NCI-H345 treated with DMSO at 0.1 percent for 48 hours (cell line): Measurements from ENCODE around the gene ENGASE.
"Not testable (repeated sequence)": the region's sequence is repeated elsewhere in the genome, so short reads cannot be mapped to it uniquely, and the experiment has no call there.

Source experiments
- DNase-seq: peaks from one replicate; lab custom pipeline; 2025; ENCODE audit not compliant: unreplicated experiment; lab: John Stamatoyannopoulos, UW

Gene ENGASE, protein sequence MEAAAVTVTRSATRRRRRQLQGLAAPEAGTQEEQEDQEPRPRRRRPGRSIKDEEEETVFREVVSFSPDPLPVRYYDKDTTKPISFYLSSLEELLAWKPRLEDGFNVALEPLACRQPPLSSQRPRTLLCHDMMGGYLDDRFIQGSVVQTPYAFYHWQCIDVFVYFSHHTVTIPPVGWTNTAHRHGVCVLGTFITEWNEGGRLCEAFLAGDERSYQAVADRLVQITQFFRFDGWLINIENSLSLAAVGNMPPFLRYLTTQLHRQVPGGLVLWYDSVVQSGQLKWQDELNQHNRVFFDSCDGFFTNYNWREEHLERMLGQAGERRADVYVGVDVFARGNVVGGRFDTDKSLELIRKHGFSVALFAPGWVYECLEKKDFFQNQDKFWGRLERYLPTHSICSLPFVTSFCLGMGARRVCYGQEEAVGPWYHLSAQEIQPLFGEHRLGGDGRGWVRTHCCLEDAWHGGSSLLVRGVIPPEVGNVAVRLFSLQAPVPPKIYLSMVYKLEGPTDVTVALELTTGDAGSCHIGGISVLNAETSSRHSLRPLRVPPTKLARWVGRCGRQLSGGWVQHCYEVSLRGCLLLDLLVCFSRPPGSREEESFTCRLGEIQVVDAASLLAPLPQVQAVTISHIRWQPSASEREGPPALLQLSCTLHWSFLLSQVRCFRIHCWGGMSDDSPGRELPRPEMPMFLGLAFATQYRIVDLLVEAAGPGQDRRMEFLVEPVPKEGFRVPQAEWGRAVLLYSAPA

DNA sequence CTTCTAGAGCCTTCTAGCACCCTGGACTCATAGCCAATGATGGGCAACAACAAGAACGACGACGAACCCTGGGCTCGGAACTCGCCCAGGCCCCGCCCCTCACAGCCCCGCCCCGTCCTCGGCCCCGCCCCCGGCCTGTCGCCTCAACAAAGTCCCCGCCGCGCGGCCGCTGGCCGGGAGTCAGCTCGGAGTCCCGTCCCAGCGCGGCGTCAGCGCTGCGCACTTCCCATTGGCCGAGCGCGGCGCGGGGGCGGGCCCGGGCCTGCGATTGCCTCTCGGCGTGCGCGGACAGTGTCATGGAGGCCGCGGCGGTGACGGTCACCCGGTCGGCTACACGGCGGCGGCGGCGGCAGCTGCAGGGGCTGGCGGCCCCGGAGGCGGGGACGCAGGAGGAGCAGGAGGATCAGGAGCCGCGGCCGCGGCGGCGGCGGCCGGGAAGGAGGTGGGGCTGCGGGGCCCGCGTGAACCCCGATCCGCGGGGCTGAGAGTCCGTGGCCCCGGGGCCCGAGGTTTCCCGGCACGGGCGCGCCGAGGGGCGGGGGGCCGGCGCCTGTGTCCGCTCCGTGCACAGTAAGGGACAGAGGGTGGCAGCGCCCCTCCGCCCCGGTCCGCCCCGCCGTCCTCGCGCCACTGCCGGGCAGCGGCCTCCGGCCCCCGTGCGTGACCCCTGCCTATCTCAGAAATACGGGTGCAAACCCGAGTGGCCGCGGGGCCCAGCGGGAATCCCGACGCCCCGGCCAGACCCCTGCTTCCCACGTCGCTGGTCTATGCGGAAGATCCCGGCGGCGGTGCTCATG, at the start of gene ENGASE:
ENGASE (plus strand) TSS at position 176 of the 797 bp plus-strand sequence; CDS start at position 297, 121 bp downstream.
- DNase-seq, result peak; percentile 88

DNA sequence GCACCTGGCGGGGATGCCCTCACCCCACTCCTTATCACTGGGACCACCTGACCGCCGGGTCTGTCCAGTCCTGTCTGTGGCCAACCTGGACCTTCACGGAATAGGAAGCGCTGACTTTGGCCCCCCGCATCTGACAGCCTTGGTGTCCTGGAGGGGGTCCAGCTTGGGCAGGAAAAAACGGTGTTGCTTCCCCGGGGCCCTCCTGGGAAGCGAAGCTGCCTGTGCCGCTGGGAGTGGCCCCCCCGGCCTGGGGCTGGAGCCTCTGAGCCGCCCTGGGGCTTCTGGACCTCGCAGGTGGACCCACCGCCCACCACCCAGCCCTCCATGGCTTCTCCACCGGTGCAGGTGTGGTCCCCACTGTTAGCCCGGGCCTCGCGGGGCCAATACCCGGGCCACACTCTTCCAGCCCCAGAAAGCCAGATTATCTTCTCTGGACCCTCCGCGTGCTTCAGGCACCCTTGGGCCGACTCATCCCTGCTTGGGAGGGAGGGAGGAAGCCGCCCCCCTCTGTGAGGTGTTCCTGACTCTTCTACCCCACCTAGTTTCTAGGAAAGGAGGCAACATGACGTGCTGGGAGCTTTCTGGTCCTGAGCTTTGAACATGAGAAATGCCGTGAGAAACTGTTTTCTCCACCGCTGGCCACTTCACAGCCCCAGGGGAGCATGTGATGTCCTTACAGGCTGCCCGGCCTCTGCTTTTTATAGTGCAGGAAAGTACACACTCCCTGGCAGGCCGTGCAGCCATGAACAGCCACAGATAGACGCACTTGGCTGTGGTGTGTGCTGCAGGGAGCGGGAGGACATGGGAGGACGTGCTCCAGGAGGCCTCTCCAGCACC, 49.5 kb upstream of the ENGASE start:
- DNase-seq, result no peak

DNA sequence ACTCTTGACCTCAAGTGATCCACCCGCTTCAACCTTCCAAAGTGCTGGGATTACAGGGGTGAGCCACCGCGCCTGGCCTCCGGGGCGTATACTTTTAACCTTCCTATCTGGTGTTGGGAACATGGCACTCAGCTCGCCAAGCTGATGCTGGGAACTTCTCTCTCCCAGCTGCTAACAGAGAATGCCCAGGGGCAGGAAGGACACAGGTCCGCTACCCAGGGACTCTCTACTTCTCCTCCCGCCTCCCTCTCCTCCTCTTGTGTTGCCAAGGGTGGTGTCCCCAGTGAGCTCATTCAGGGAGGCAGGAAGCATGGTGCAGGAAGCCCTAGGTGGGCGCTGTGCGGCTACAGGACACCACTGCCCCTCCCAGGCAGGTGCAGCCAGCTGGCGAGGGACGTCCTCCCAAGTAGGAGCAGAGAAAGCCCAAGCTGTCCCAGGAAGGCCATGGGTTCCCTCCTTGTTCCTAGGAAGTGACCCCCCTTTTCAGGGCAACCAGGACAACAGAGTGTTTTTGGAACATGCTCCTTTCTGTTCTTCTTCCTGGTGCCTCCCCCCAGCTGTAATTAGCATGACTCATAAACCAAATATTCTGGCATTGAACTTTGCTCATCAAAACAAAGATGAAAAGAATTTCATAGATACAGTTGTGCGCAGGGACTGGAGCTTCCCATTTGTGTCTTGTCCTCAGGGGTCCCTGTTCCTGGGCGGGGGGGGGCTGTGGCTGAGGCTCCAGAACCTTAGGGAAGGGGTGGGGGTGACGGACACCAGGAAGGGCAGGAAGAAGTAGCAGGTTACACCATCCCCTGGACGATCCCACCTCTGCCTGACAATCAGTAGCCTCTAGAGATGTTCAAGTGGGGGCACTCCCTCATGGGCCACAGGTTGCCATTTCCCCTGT, 48.0 kb upstream of the ENGASE start:
- DNase-seq, result no peak

DNA sequence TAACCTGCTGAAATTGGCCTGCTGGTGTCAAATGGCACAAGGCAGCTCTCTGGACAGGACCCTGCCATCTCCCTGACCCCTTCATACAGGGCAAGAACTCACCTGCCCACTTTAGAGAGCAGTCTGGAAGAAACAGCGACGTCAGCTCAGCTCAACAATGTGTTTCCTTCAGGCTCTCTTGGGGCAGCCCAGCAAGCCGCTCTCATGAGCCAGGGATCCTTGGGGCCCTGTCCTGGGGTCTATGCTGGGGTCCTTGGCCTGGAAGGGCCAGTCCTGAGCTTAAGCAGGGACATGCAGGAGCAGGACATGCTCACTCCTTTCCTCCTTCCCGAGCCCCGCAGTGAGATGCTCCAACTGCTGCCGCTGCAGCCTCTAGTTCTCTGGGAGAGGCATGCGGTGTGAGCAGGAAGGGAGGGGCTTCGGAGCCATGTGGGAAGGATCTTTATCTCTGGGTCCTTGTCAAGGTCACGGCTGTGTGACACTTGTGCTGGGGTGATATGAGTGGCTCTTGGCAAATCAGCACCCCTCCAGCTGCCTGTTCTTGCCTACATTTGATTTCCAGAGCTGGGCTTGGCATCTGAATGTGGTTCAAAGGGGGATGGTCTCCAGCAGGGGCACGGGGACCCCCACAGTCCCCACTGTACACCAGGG, 47.2 kb upstream of the ENGASE start:
- DNase-seq, result no peak

DNA sequence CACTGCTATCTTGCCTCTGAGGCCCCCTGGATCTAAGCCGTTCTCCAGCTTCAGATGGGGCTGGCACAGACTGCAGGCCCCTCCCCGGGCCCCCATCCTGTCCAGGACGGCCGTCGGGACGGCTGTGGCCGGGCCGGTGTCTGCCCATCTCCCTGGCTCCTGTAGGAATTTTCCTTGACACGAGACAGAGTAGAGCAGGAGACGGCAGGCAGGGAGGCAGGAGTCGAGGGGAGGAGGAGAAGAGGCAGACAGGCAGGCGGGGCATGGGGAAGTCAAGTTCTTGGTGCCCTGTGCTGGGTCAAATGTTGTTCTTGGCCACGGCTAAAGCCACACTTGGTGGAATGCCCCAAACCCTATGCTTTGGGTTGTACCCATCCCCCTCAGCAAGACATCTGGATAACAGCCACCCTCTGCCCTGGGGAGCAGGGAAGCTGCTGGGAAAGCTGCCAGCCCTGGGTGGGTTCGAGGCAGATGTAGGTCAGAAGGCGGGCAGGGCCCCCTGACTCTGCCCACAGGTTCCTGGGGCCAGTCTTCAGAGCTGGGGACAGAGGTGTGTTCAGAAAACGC, 46.6 kb upstream of the ENGASE start:
- DNase-seq, result no peak

DNA sequence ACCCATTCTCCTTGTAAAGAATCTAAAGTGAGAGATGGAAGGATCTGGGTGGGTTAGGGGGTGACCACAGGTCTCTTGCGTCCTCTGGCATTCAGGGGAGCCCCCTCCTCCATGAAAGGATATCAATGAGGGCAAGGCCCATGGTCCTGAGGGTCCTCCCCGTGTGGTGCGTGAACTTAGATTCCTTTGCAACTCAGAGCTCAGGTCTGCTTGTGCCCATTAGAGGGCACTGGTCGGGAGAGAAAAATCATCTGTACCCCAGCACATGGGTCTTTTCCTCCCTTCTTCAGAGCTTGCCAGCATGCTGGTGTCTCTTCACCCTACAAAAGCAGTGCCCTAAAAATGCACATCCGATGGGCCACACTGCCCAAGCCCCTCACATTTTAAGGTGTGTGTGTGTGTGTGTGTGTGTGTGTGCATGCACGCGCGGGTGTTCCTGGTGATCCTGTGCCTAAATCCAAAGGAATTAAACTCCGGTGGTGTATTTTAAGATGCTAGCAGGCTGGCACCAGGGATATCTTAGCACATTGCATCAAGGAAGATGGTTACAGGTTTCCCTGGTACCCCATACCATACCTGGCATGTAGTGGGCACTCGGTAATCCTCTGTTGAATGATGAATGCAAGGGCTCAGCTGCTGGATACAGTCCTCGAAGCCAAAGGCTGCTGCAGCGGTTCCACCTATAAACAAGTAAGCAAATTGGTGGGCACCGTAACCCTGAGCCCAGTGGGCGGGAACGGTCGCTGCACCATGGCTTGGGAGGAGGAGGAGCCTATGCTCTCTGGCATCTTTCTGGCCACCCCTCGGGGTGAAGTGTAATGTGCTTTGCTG, 45.9 kb upstream of the ENGASE start:
- no peak for DNase-seq

DNA sequence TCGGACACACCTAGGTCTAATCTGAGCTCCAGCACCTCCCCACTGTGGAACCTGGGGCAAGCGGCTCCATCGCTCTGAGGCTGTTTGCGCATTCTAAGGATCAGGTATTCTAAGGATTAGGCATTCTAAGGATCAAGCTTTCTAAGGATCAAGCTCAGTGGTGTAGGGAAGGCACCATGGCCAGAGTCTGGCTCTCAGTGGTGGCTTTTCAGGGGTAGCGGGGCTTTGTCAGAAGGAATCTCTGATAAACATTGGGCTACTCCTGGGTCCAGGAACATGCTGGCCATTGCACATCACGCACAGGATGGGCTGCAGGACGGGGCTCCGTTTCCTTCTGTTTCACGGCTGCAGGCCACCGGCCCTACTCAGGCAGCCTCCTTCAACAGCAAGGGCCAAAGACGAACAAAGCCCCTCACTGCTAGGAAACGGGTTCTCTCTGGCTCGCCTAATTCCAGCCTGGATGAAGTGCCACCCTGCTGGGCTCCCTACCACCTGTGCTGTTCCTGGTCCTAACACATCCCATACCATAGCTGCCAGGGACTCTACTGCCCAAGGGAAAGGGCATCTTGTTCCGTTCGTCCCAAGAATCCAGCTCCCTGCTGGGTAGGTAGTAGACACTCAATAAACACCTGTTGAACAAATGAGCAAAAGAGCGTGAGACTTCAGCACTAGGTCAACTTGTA, 45.2 kb upstream of the ENGASE start:
- no peak for DNase-seq

DNA sequence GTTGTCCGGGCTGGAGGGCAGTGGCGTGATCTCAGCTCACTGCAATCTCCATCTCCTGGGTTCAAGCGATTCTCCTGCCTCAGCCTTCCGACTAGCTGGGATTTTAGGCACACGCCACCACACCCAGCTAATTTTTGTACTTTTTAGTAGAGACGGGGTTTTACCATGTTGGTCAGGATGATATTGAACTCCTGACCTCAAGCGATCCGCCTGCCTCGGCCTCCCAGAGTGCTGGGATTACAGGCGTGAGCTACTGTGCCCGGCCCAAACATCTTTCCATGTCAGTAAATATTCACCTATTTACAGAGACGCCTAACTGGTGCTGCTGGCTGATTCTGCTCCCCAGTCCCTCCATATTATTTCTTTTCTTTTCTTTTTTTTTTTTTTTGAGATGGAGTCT, 44.0 kb upstream of the ENGASE start:
- DNase-seq, result not testable (repeated sequence)

DNA sequence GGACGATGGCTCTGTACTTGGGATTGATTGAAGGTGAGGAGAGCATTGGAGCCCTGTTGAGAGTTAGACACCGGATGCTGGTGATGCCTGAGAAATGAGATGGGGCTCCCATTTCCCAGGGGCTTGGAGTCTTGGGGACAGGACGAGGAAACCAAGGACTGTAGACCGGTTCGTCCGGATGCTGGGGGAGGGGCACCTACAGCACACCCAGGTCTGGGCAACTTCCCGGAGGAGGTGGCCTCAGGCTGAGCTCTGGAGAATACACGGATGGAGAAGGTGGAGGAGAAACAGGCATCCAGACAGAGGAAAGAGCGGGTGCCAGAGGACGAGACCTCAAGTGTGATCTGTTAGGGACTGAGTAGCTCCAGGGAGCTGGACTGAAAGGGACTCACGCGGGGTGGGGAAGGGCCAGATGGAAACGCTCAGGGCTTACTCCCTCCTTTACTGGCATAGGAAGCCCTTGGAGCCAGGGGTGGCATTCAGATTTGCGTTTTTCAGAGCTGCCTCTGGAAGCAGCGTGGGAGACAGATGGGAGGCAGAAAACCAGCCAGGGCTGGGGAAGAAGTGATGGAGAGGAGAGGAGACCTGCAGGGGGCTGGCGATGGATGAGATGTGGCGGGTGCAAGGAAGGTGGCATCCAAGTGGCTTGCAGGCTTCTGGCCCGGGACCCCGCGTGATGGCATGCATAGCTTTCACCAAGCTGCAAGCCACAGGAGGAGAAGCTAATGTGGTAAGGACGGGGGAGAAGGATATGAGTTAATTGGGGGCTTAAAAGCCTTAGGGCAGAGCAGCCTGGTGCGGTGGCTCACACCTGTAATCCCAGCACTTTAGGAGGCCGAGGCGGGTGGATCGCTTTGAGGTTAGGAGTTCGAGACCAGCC, 42.4 kb upstream of the ENGASE start:
- DNase-seq, result no peak

DNA sequence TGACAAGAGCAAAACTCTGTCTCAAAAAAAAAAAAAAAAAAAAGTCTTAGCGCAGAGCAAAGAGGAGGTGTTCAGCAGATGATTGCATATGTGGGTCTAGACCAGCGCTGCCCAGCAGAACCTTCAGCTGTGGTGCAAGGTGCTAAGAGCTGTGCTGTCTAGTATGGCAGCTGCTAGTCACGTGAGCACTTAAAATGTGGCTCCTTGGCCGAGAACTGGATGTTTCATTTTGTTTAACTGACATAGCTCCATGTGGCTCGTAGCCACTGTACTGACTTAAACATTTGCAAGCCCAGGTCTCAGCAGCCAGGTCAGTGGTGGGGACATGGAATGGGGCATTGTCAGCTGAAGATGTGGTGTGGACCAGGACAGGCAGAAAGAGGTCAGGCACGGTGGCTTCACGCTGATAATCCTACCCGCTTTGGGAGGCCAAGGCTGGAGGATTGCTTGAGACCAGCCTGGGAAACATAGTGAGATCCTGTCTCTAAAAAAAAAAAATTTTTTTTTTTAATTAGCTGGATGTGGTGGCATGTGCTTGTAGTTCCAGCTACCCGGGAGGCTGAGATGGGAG, 41.5 kb upstream of the ENGASE start:
- no peak for DNase-seq

DNA sequence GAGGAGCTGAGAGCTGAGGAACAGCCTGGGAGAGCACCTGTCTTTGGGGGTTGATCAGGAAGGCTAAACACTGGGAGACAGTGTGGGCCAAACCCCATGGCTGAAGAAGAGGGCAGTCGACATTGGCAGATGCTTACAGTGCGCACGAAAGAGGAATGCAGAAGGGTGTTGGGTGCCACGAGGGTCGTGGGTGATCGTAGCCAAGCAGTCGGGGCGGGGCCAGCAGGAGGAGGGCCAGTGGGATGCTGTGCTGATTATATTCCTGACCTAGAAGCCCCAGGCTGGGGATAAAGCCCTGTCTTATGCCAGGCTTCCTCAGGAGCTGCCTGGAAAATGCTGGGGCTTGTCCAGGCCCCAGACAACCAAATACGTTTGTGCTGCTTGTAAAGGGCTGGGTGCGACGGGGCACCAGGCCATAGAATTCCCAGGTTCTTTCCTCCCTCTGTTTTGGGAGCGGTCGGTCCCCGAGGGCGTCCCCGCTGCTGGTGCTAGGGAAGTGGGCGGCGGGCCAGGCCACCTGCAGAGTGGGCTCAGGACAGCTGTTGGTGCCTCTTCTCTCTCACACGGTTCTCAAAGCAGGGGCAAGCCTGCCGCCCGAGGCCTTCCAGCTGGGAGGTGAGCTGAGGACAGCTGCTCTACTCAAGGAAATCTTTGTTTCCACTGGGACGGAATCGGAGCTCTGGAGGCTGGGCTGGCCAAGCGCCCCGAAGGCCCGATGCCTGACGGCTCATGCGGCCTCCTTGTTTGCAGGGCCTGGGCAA, 40.7 kb upstream of the ENGASE start:
- peak; percentile 83 for DNase-seq

DNA sequence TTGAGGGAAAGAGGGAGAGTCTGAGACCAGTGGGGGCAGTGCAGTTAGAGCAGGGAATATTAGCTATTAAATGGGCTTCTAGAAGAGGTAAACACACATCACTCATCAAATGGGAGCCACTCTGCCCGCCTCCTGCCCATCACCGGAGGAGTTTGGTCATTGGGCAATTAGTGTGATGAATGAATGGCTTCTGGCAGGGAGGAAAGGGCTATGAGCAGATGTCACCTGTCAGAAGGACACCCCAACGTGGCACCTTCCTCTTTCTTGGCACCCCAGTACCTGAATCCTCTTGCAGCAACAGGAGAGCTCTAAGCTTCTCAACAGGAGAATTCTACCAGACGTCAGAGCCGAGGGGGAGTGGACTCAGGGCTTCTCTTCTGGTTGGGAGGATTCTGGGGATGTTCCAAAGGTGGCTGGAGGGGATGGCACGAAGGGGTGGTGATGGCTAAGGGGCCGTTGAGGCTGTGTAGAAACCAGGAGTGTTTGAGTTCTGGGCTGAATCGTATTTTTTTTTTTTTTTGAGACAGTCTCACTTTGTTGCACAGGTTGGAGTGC, 39.6 kb upstream of the ENGASE start:
- DNase-seq, result no peak

DNA sequence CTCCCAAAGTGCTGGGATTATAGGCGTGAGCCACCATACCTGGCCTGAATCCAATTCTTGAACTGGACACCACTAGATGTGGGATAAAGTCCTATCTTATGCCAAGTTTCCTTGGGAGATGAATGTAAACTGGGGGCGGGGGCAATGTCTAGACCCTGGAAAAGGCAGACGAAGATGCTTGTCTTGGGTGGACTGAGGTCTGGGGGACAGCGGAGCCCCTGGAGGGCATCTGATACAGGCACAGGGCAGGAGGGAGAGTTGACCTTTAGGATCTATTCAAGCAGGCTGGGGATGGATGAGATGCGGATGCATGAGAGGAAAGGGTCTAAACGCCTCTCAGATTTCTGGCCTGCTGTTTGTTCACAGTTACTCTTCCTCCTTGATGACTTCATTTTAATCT, 38.9 kb upstream of the ENGASE start:
- DNase-seq, result no peak

DNA sequence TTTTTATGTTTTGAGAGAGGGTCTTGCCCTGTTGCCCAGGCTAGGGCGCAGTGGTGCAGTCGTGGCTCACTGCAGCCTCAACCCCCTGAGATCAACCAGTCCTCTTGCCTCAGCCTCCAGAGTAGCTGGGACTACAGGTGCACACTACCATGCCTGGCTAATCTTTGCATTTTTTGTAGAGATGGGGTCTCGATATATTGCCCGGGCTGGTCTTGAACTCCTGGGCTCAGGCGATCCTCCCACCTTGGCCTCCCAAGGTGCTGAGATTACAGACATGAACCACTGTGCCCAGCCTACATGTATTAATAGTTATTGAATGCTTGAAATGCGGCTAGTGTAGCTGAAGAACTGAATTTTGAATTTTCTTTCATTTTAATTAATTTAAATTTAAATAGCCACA, 38.4 kb upstream of the ENGASE start:
- DNase-seq, result no peak

DNA sequence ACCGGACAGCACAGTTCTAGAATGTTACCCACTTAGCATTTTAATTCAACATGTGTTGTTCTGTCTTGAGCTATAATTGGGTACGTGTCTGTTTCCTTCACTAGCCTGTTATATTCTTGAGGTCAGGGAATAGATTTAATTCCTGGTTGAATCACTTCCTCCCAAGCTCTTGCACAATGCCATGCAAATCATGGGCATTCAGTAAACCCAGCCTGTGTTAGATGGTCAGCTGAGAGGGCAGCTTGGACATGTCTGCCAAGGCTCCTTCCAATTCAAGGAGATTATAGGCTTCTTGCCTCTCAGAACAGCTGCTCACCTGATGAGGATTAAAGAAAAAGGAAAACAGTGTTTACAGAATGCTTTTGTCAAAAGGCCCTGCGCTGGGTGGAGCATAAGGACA, 38.0 kb upstream of the ENGASE start:
- DNase-seq, result no peak
